IMR-90 (cell line): ENCODE data around the gene LIPM. TPM values are rescaled to one million over a fixed set of nuclear protein-coding genes. Genes with fewer than 3 reads are reported as not detected.

ENCODE experiments used
- ATAC-seq: fragments of 200-7000 bp; cut with Tn5 transposase; 2 replicates; pipeline ENCODE4 v1.9.1; 2020; ENCODE audit warnings: low read depth, mild to moderate bottlenecking, moderate library complexity
- BruUV-seq: library from RNA; stranded (reverse); fragments of 400-500 nt; replicated peaks from 2 replicates; lab custom pipeline; 2021; lab: Mats Ljungman, UMichigan
- CTCF ChIA-PET: fragments of 300-600 bp; formaldehyde crosslinking; extraction: SDS; loops from one replicate; lab custom pipeline; 2021; ENCODE audit warnings: antibody characterized with exemption; lab: Yijun Ruan, JAX
- POLR2A ChIA-PET: fragments of 300-600 bp; sonication (Branson Sonifier 250); formaldehyde crosslinking; loops from one replicate; lab custom pipeline; 2022; ENCODE audit warnings: antibody characterized with exemption; ENCODE audit not compliant: unreplicated experiment; lab: Charles Lee
- DNase-seq: peaks from one replicate; pipeline ENCODE4 v3.0.0; 2013
- H2AFZ ChIP-seq: replicated peaks from 2 replicates; pipeline ENCODE3; 2013; ENCODE audit warnings: low read length, mild to moderate bottlenecking; ENCODE audit not compliant: poor library complexity
- H2AK5ac ChIP-seq: 2 replicates; pipeline ENCODE4 v1.6.1; 2013; ENCODE audit warnings: low read depth, low read length, inconsistent platforms
- H2AK9ac ChIP-seq: replicated peaks from 2 replicates; pipeline ENCODE3; 2013; ENCODE audit warnings: mild to moderate bottlenecking, low read depth, low read length, moderate library complexity; ENCODE audit not compliant: poor library complexity
- H2BK120ac ChIP-seq: 2 replicates; pipeline ENCODE4 v1.6.1; 2013; ENCODE audit warnings: low read depth, low read length, inconsistent platforms
- H2BK15ac ChIP-seq: 3 replicates; pipeline ENCODE4 v1.6.1; 2013; ENCODE audit warnings: low read depth, low read length, inconsistent platforms
- H2BK20ac ChIP-seq: 2 replicates; pipeline ENCODE4 v1.6.1; 2013; ENCODE audit warnings: low read depth, mild to moderate bottlenecking, inconsistent platforms, low read length, moderate library complexity
- H2BK5ac ChIP-seq: 2 replicates; pipeline ENCODE4 v1.6.1; 2013; ENCODE audit warnings: mild to moderate bottlenecking, low read depth, low read length, inconsistent platforms; ENCODE audit not compliant: poor library complexity, severe bottlenecking
- H3K14ac ChIP-seq: replicated peaks from 2 replicates; pipeline ENCODE4 v1.6.1; 2013; ENCODE audit warnings: low read depth, low read length, inconsistent platforms
- H3K18ac ChIP-seq: 2 replicates; pipeline ENCODE4 v1.6.1; 2013; ENCODE audit warnings: low read depth, low read length, control low read depth
- H3K23ac ChIP-seq: 2 replicates; pipeline ENCODE4 v1.6.1; 2013; ENCODE audit warnings: low read depth, low read length, inconsistent platforms
- H3K27ac ChIP-seq: 2 replicates; pipeline ENCODE4 v1.5.1; 2013; ENCODE audit warnings: mild to moderate bottlenecking, control low read depth, low read length; ENCODE audit not compliant: insufficient read depth
- H3K27me3 ChIP-seq: 2 replicates; pipeline ENCODE4 v1.6.1; 2013; ENCODE audit warnings: low read length; ENCODE audit not compliant: control insufficient read depth, insufficient read depth
- H3K36me3 ChIP-seq: 2 replicates; pipeline ENCODE4 v1.6.1; 2013; ENCODE audit warnings: low read length, mixed read lengths; ENCODE audit not compliant: control insufficient read depth, insufficient read depth
- H3K4ac ChIP-seq: 2 replicates; pipeline ENCODE4 v1.6.1; 2013; ENCODE audit warnings: low read depth, low read length, inconsistent platforms
- H3K4me1 ChIP-seq: 2 replicates; pipeline ENCODE4 v1.6.1; 2013; ENCODE audit warnings: low read length, mixed read lengths; ENCODE audit not compliant: control insufficient read depth, insufficient read depth
- H3K4me2 ChIP-seq: 2 replicates; pipeline ENCODE4 v1.6.1; 2013; ENCODE audit warnings: low read depth, mild to moderate bottlenecking, control low read depth, low read length, moderate library complexity
- H3K4me3 ChIP-seq: 2 replicates; pipeline ENCODE4 v1.5.1; 2013; ENCODE audit warnings: low read depth, mild to moderate bottlenecking, control low read depth, low read length, moderate library complexity; ENCODE audit not compliant: insufficient read depth
- H3K56ac ChIP-seq: 2 replicates; pipeline ENCODE4 v1.6.1; 2013; ENCODE audit warnings: low read length, inconsistent platforms; ENCODE audit not compliant: insufficient read depth; ENCODE audit errors: extremely low read depth
- H3K79me1 ChIP-seq, 2 experiments: 2 replicates each; pipeline ENCODE4 v1.6.1; 2013; ENCODE audit warnings: low read length in 2 of 2, inconsistent platforms in 1 of 2, low read depth in 1 of 2
- H3K9ac ChIP-seq: 2 replicates; pipeline ENCODE4 v1.6.1; 2013; ENCODE audit warnings: low read depth, low read length, control low read depth
- H3K9me1 ChIP-seq: 2 replicates; pipeline ENCODE4 v1.6.1; 2013; ENCODE audit warnings: low read length, inconsistent platforms; ENCODE audit not compliant: insufficient read depth
- H3K9me3 ChIP-seq: 2 replicates; pipeline ENCODE4 v1.6.1; 2013; ENCODE audit warnings: low read length; ENCODE audit not compliant: control insufficient read depth, insufficient read depth
- H4K20me1 ChIP-seq: 2 replicates; pipeline ENCODE4 v1.6.1; 2013; ENCODE audit warnings: low read length, inconsistent platforms; ENCODE audit not compliant: insufficient read depth
- H4K5ac ChIP-seq: 2 replicates; pipeline ENCODE4 v1.6.1; 2013; ENCODE audit warnings: mild to moderate bottlenecking, low read depth, low read length, control low read depth
- H4K8ac ChIP-seq, 2 experiments: 2 replicates each; pipeline ENCODE4 v1.6.1; 2013; ENCODE audit warnings: low read depth in 2 of 2, low read length in 2 of 2, control low read depth in 1 of 2, inconsistent platforms in 1 of 2
- H4K91ac ChIP-seq: 2 replicates; pipeline ENCODE4 v1.6.1; 2013; ENCODE audit warnings: low read depth, low read length, inconsistent platforms; ENCODE audit not compliant: insufficient read depth
- CTCF ChIP-seq: conservative IDR thresholded peaks from 2 replicates; pipeline ENCODE4 v1.5.1; 2012; ENCODE audit warnings: mild to moderate bottlenecking, low read depth, low read length, improper control_type of control experiment
- RAD21 ChIP-seq: IDR thresholded peaks from 2 replicates; pipeline ENCODE4 v1.6.1; 2012; ENCODE audit warnings: low read length, improper control_type of control experiment
- RFX5 ChIP-seq: IDR thresholded peaks from 2 replicates; pipeline ENCODE4 v1.8.0; 2012; ENCODE audit warnings: low read depth, mild to moderate bottlenecking, low read length, moderate library complexity
- SMC3 ChIP-seq: fragments of 150-350 bp; IDR thresholded peaks from 2 replicates; pipeline ENCODE4 v1.6.1; 2016; ENCODE audit warnings: low read depth, mild to moderate bottlenecking, antibody characterized with exemption, low read length, moderate library complexity
- WGBS, 2 experiments: methylation state at CpG; one replicate each; pipeline versions ENCODE4 v1.1.5 to v1.1.7; 2013; ENCODE audit warnings: missing lambda C conversion rate in 2 of 2; ENCODE audit not compliant: insufficient read length in 1 of 2; ENCODE audit errors: extremely low coverage in 2 of 2; 5-methylcytosine and 5-hydroxymethylcytosine counted together
- dilution Hi-C: fragments of 300-500 bp; cut with HindIII; formaldehyde crosslinking; loops from one replicate; pipeline ENCODE4 v1.14.3; 2018; ENCODE audit warnings: low sequenced_read_pairs; ENCODE audit not compliant: unreplicated experiment
- in situ Hi-C: fragments of 300-500 bp; cut with MboI; formaldehyde crosslinking; loops from 3 replicates; pipeline ENCODE4 v1.14.3; 2019; ENCODE audit warnings: low sequenced_read_pairs, inconsistent platforms, mixed read lengths
- intact Hi-C: fragments of 100-400 bp; cut with micrococcal nuclease; formaldehyde crosslinking; loops from 2 replicates; pipeline ENCODE4 v1.10.0; 2022
- polyA plus RNA-seq, 3 experiments: library from polyadenylated mRNA; depleted of rRNA; stranded (reverse); fragments of >200 nt; gene quantifications; 2 replicates each; pipeline ENCODE4 v1.2.3, GENCODE V29; 2012; ENCODE audit warnings: low replicate concordance in 1 of 3
- total RNA-seq: library from RNA; depleted of rRNA; stranded (reverse); fragments of >200 nt; gene quantifications from 2 replicates; pipeline ENCODE4 v1.2.3, GENCODE V29; 2012

LIPM gene
- total and polyA plus RNA-seq, 2 of the 4 experiments (the other 2 are of a cell fraction) = not detected

GRCh38 chr10:88865281-88865876 lies 62.8 kb downstream of the LIPM start:
- no peak overlapping the region for H3K23ac ChIP-seq
- H2AK5ac ChIP-seq = no peak overlapping the region
- in situ Hi-C loops (no loop called here), dilution Hi-C loops (no loop called here), intact Hi-C loops (loop anchor here (1.0 kb wide), 1 partner anchor 30 kb away; no protein-coding TSS in a partner anchor)
- no peak overlapping the region for H4K5ac ChIP-seq
- H3K56ac ChIP-seq = no peak overlapping the region
- H3K79me1 ChIP-seq = no peaks in the 10 kb centered on the region
- H3K14ac ChIP-seq = no peak overlapping the region
- WGBS, 2 experiments = no CpG with 5 or more reads among the region's 4 CpGs
- no peak overlapping the region for H2AK9ac ChIP-seq
- no peak overlapping the region for H3K18ac ChIP-seq
- H4K20me1 ChIP-seq = no peaks in the 10 kb centered on the region
- no peak overlapping the region for H2BK5ac ChIP-seq
- H2AFZ ChIP-seq = no peak overlapping the region
- ChIA-PET CTCF (interaction anchor here (0.6 to 1.4 kb wide), 3 partner anchors 14 to 29 kb away, joined by 3 to 5 read pairs (median 4); no protein-coding TSS in a partner anchor), POLR2A (interaction anchor here (0.6 kb wide), 2 partner anchors 15 kb away, joined by 4 to 9 read pairs; partner anchors contain the start of gene STAMBPL1)
- H2BK20ac ChIP-seq = no peak overlapping the region
- no peaks in the 10 kb centered on the region for H3K36me3 ChIP-seq
- peaks cover 7% of the 10 kb centered on the region for H3K27me3 ChIP-seq
- no peak overlapping the region for H4K8ac ChIP-seq
- peak; percentile 70; the same call in 1 of the 2 replicates for ATAC-seq
- H3K4me2 ChIP-seq = no peak overlapping the region
- no peak overlapping the region for H2BK15ac ChIP-seq
- H3K9me3 ChIP-seq = no peaks in the 10 kb centered on the region
- BruUV-seq = no TSS peak
- TF ChIP-seq RAD21 (0 out of 2 replicates have a peak, but pooled peaks have one; percentile 15), CTCF (peak; percentile 31), SMC3 (peak; percentile 26; the same call in 1 of the 2 replicates), RFX5 (no peak)
- H3K4me1 ChIP-seq = no peaks in the 10 kb centered on the region
- no peak overlapping the region for H3K9ac ChIP-seq
- no peak for DNase-seq
- H3K4me3 ChIP-seq = no peak overlapping the region
- H2BK120ac ChIP-seq = no peak overlapping the region
- no peak overlapping the region for H3K4ac ChIP-seq
- H4K91ac ChIP-seq = no peak overlapping the region
- no peak overlapping the region for H3K27ac ChIP-seq
- H3K9me1 ChIP-seq = no peaks in the 10 kb centered on the region
